Erythroblast (primary cell): ENCODE measurements around the gene SCAP.

ENCODE experiments used
- DNase-seq, 2 experiments: peaks; one replicate each; lab custom pipeline; 2025; lab: John Stamatoyannopoulos, UW
- GATA1 ChIP-seq: IDR thresholded peaks from 2 replicates; pipeline ENCODE4 v1.6.1; 2011; ENCODE audit warnings: low read depth, mild to moderate bottlenecking, control low read depth, low read length, moderate library complexity
- POLR2A ChIP-seq: IDR thresholded peaks from 2 replicates; pipeline ENCODE4 v1.6.1; 2011; ENCODE audit warnings: mild to moderate bottlenecking, low read length

SCAP gene

DNA sequence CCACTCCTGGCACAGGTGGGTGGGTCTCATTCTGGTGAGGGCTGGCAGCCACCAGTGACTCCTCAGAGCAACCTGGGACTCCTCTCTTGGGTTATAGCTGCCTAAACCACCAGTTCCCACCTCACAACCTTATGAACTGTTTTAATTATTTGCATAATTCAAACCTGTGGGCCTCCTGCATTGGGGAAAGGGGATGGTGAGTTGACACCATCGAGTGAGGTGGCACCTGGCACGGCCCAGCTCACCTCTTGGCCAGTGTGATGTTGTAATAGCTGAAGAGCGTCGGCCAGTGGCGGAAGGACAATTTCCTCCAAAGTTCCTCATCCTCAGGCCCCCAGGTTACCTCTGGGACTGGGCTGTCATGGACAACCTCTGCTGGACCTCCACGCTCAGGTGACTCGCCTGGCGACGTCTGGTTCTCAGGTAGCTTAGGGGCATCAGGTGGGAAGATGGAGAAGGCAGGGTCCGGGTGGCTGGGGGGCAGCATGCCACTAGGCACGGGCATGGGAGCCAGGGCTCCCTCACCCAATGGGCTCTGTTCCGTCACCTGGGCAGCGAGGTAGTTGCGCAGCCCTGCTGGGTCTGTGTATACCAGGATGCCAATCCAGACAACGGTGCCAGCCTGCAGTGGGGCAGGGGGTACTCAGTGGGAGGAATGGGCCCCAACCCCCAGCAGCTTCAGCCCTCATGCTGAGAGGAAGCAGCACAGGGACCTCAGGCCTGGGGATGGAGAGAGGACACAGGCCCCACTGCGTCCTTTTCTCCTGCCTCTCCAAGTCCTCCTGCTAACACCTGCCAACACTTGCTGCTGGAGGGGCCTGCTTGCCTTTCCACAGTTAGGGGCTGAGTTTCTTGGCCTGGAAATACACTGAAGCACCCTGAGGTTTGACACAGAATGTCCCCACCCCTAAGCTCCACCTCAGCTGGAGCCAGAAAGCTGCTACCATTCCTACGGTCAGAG lies 56.4 kb downstream of the SCAP start:
- DNase-seq = no peak
- TF ChIP-seq GATA1 = no peak

GRCh38 chr3:47418167-47419082 lies 57.3 kb downstream of the SCAP start:
- DNase-seq = peak; percentile 16 to 31
- no peak for TF ChIP-seq GATA1
- no peak for TF ChIP-seq POLR2A

GRCh38 chr3:47416041-47416440 lies 59.7 kb downstream of the SCAP start:
- TF ChIP-seq GATA1 (no peak), POLR2A (no peak)
- no peak for DNase-seq

DNA sequence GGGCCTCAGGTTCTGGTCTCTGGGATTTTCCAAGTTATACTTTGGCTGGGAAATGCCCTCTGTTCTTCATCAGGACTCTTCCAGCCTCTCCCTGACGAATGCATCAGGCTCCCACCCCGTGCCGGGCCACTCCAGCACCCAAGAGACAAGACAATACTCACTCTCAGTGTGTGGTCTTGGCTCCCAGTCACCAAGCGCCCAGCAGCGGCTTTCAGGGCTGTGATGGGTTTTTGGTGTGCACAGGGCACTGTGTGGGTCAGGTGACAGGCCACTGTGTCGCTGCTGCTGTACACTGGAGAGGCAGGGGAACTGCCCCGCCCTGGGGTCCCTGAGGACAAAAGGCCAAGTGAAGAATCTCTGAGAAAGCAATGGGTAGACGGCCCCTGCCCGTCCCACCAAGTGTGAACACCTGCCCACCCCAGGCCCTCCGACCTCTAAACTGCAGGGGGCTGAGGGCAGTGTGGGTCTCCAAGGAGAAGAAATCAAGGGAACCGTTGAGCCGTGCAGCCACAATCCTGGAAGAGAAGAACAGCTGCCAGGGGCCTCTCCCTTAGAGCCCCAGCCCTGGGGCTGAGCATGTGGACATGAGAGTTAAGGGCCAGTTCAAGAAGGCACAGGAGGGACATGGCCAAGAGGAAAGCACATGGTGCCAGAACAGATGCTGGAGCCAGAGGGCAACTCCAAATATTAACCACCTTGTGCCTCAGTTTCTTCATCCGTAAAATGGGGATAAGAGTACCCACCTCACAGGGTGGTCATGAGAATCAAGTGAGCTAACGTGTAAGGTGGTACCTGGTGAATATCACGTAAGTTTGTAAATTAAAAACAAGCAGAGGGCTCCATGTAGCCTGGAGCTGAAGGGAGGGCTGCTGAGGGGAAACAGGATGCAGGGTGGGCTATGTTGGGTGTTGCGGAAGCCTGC lies 60.8 kb downstream of the SCAP start:
- DNase-seq = no peak
- TF ChIP-seq GATA1 (no peak), POLR2A (no peak)

- no peak for TF ChIP-seq POLR2A
- no peak for TF ChIP-seq GATA1
- no peak for DNase-seq
Observed at GRCh38 chr3:47414161-47414564, 61.6 kb downstream of the SCAP start.

DNA sequence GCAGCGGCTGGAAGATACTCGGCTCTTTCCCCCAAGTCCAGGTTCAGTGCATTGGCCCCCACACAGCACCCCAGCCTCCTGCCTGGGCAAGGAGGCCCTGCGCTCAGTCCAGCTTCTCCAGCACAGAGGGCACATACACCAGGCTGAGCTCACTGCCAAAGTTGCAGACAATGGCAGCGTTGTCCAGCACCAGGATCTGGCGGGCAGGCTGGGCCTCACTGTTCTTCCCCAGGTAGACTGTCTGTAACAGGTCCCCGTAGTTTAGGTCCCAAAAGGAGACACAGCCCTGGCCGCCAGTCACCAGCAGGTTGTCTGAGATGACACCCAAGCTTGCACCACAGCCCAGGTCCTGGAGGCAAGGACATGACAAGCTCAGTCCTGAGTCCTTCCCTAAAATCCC lies 62.0 kb downstream of the SCAP start:
- TF ChIP-seq GATA1 (no peak), POLR2A (no peak)
- DNase-seq = no peak

- TF ChIP-seq GATA1 (no peak), POLR2A (no peak)
- no peak for DNase-seq
Observed at GRCh38 chr3:47412842-47413520, 62.8 kb downstream of the SCAP start.

DNA sequence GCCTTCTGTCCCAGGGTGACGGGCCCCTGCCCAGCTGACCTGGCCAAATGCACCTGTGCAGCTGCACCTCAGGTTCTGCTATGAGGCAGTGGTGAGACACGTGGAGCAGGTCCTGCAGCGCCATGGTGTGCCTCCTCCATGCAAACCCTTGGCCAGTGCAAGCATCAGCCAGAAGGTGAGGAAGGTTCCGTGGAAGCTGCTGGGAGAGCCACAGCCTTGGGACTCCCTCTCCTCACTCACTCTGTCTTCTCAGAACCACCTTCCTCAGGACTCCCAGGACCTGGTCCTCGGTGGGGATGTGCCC lies 63.3 kb downstream of the SCAP start:
- TF ChIP-seq POLR2A = no peak
- TF ChIP-seq GATA1 = no peak
- no peak for DNase-seq

DNA sequence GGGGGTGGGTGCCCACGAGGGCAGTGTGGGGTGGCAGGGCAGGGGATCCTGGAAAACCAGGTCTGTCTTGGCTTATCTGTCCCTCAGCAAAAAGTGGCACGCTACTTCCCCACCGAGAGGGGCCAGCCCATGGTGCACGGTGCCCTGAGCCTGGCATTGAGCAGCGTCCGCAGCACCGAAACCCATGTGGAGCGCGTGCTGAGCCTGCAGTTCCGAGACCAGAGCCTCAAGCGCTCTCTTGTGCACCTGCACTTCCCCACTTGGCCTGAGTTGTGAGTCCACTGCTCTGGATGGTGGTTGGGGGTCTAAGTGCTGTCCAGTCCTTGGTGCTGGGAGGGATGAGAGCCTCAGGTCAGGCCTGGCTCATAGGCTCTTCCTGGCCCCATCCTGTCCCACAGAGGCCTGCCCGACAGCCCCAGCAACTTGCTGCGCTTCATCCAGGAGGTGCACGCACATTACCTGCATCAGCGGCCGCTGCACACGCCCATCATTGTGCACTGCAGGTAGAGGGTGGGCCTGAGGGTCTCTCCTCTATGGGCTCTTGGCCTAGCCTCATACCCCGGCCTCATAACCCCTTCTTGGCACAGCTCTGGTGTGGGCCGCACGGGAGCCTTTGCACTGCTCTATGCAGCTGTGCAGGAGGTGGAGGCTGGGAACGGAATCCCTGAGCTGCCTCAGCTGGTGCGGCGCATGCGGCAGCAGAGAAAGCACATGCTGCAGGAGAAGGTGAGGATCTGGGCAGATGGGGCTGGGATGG lies 63.9 kb downstream of the SCAP start:
- no peak for TF ChIP-seq GATA1
- no peak for TF ChIP-seq POLR2A
- no peak for DNase-seq

DNA sequence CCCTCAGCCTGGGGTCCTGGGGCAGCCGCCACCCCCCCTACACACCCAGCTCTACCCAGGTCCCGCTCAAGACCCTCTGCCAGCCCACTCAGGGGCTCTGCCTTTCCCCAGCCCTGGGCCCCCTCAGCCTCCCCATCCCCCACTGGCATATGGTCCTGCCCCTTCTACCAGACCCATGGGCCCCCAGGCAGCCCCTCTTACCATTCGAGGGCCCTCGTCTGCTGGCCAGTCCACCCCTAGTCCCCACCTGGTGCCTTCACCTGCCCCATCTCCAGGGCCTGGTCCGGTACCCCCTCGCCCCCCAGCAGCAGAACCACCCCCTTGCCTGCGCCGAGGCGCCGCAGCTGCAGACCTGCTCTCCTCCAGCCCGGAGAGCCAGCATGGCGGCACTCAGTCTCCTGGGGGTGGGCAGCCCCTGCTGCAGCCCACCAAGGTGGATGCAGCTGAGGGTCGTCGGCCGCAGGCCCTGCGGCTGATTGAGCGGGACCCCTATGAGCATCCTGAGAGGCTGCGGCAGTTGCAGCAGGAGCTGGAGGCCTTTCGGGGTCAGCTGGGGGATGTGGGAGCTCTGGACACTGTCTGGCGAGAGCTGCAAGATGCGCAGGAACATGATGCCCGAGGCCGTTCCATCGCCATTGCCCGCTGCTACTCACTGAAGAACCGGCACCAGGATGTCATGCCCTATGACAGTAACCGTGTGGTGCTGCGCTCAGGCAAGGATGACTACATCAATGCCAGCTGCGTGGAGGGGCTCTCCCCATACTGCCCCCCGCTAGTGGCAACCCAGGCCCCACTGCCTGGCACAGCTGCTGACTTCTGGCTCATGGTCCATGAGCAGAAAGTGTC lies 64.7 kb downstream of the SCAP start:
- TF ChIP-seq POLR2A (no peak), GATA1 (no peak)
- no peak for DNase-seq

GRCh38 chr3:47410417-47410720 lies 65.4 kb downstream of the SCAP start:
- TF ChIP-seq POLR2A = no peak
- TF ChIP-seq GATA1 = no peak
- DNase-seq = no peak
